Gastrocnemius medialis (tissue), 4 donors: Measurements from ENCODE around the gene DLG1.

ENCODE experiments used
- CTCF ChIP-seq, 5 experiments: fragments of 450-650 bp in 3 of 5; fragments of 200-600 bp in 2 of 5; sonication (generic) in 2 of 5; IDR thresholded peaks in 4 of 5; conservative IDR thresholded peaks in 1 of 5; 1 replicate in 4 of 5; 2 replicates in 1 of 5; pipeline ENCODE4 v1.5.1; 2016 to 2019; ENCODE audit warnings: antibody characterized with exemption in 5 of 5, mild to moderate bottlenecking in 3 of 5, moderate library complexity in 3 of 5
- POLR2A ChIP-seq, 2 donors: fragments of 450-650 bp; IDR thresholded peaks; one replicate each; pipeline ENCODE4 v1.6.1; 2017; ENCODE audit warnings: antibody characterized with exemption in 2 of 2, mild to moderate bottlenecking in 2 of 2, moderate library complexity in 2 of 2

GRCh38 chr3:197009532-197010019 lies 288.8 kb downstream of the DLG1 start:
- no peak for TF ChIP-seq POLR2A (IDR thresholded peaks at IDR 0.05)
- no peak for TF ChIP-seq CTCF (IDR thresholded peaks at IDR 0.05 in 4 of 5, conservative IDR thresholded peaks at IDR 0.05 in 1 of 5)
